K562 (cell line): ENCODE measurements around the gene PRCD.

Experiments
- POLR2A ChIP-seq: fragments of 450-650 bp; conservative IDR thresholded peaks from 2 replicates; pipeline ENCODE4 v1.6.1; 2016
- RBM34 ChIP-seq: fragments of 200-400 bp; formaldehyde crosslinking; IDR thresholded peaks from 2 replicates; pipeline ENCODE4 v1.6.1; 2018; ENCODE audit warnings: low read length, borderline replicate concordance; ENCODE audit not compliant: insufficient read depth
- SP1 ChIP-seq: sonication (generic); formaldehyde crosslinking; IDR thresholded peaks from 2 replicates; pipeline ENCODE4 v1.8.1; 2022; ENCODE audit warnings: mild to moderate bottlenecking, missing genetic modification reagents
- ZNF717 ChIP-seq: fragments of 250-450 bp; sonication (Bioruptor Pico); IDR thresholded peaks from 2 replicates; pipeline ENCODE4 v1.5.0; 2021
- TF ChIP-seq, protein P1 (sequence below): fragments of 250-450 bp; sonication (Bioruptor Pico); IDR thresholded peaks from 2 replicates; pipeline ENCODE4 v1.4.0; 2020; ENCODE audit warnings: mild to moderate bottlenecking
- TF ChIP-seq, protein P2 (sequence below), 3 experiments: IDR thresholded peaks in 2 of 3; conservative IDR thresholded peaks in 1 of 3; 2 replicates each; pipeline ENCODE4 v1.5.1; 2011 to 2012; ENCODE audit warnings: low read length in 3 of 3, mild to moderate bottlenecking in 3 of 3, control low read depth in 2 of 3, improper control_type of control experiment in 1 of 3, inconsistent platforms in 1 of 3, low read depth in 1 of 3, mixed read lengths in 1 of 3, moderate library complexity in 1 of 3; ENCODE audit not compliant: insufficient read depth in 2 of 3

DNA sequence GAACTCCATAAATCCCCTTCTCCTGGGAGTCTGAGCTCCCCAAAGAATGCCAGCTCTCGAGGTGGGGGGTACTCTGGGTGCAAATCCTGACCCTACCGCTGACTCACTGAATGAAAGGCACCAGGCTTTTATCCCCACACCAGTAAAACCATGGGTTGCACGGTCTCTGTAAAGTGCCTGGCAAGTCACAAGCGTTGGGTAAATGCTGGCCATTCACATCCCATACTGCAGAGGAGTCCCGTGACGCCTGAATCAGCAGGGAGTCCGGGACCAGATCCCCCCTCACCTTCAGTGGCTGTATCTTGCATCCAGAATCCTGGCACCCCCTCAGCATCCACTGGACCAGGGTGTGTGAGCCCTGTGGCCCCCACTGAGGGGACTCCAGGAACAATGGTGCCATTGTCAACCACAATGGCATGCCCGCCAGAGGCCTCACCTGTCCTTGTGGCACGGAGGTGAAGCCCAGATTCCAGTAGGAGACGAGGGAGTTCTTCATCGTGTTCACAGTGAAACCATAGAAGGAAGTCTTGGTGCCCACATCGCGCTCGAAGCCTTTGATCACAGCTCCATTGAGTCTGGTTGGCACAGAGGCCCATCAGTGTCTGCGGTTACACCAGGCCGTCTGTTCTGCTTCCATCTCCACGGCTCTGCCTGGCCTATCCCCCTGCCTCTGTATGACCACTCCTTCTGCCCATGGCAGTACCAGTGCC is 32.5 kb downstream of the PRCD start:
- TF ChIP-seq RBM34 (no peak), SP1 (no peak), POLR2A (no peak), ZNF717 (CRISPR knock-in tag) (no peak)
- TF ChIP-seq, protein P1, sequence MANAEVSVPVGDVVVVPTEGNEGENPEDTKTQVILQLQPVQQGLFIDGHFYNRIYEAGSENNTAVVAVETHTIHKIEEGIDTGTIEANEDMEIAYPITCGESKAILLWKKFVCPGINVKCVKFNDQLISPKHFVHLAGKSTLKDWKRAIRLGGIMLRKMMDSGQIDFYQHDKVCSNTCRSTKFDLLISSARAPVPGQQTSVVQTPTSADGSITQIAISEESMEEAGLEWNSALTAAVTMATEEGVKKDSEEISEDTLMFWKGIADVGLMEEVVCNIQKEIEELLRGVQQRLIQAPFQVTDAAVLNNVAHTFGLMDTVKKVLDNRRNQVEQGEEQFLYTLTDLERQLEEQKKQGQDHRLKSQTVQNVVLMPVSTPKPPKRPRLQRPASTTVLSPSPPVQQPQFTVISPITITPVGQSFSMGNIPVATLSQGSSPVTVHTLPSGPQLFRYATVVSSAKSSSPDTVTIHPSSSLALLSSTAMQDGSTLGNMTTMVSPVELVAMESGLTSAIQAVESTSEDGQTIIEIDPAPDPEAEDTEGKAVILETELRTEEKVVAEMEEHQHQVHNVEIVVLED, result no peak
- TF ChIP-seq, protein P2, sequence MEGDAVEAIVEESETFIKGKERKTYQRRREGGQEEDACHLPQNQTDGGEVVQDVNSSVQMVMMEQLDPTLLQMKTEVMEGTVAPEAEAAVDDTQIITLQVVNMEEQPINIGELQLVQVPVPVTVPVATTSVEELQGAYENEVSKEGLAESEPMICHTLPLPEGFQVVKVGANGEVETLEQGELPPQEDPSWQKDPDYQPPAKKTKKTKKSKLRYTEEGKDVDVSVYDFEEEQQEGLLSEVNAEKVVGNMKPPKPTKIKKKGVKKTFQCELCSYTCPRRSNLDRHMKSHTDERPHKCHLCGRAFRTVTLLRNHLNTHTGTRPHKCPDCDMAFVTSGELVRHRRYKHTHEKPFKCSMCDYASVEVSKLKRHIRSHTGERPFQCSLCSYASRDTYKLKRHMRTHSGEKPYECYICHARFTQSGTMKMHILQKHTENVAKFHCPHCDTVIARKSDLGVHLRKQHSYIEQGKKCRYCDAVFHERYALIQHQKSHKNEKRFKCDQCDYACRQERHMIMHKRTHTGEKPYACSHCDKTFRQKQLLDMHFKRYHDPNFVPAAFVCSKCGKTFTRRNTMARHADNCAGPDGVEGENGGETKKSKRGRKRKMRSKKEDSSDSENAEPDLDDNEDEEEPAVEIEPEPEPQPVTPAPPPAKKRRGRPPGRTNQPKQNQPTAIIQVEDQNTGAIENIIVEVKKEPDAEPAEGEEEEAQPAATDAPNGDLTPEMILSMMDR (IDR thresholded peaks at IDR 0.05 in 2 of 3, conservative IDR thresholded peaks at IDR 0.05 in 1 of 3; ENCODE audit: insufficient read depth in 2 of 3, low read depth in 1 of 3, low read length in 3 of 3), result no peak
